BLaER1 (cell line): Measurements from ENCODE around the gene TRIM16.
A peak's percentile ranks its signal among the peaks of the same experiment; 100 is the strongest.
"Not testable (repeated sequence)": the region's sequence is repeated elsewhere in the genome, so short reads cannot be mapped to it uniquely, and the experiment has no call there.

Source experiments
- H3K27ac ChIP-seq: shearing (Covaris generic); formaldehyde crosslinking; 2 replicates; pipeline ENCODE4 v1.8.1; 2022
- H3K27me3 ChIP-seq: shearing (Covaris generic); formaldehyde crosslinking; 2 replicates; pipeline ENCODE4 v1.8.1; 2022
- H3K36me3 ChIP-seq: shearing (Covaris generic); formaldehyde crosslinking; 2 replicates; pipeline ENCODE4 v1.8.1; 2022
- H3K4me1 ChIP-seq: shearing (Covaris generic); formaldehyde crosslinking; 2 replicates; pipeline ENCODE4 v1.8.1; 2022
- H3K4me2 ChIP-seq: shearing (Covaris generic); formaldehyde crosslinking; 2 replicates; pipeline ENCODE4 v1.8.1; 2022
- H3K4me3 ChIP-seq: shearing (Covaris generic); formaldehyde crosslinking; 2 replicates; pipeline ENCODE4 v1.8.1; 2022
- H3K9ac ChIP-seq: shearing (Covaris generic); formaldehyde crosslinking; 2 replicates; pipeline ENCODE4 v1.8.1; 2022
- H3K9me3 ChIP-seq: shearing (Covaris generic); formaldehyde crosslinking; 2 replicates; pipeline ENCODE4 v1.8.1; 2022
- H4K20me1 ChIP-seq: shearing (Covaris generic); formaldehyde crosslinking; 2 replicates; pipeline ENCODE4 v1.8.1; 2022

TRIM16 gene

DNA sequence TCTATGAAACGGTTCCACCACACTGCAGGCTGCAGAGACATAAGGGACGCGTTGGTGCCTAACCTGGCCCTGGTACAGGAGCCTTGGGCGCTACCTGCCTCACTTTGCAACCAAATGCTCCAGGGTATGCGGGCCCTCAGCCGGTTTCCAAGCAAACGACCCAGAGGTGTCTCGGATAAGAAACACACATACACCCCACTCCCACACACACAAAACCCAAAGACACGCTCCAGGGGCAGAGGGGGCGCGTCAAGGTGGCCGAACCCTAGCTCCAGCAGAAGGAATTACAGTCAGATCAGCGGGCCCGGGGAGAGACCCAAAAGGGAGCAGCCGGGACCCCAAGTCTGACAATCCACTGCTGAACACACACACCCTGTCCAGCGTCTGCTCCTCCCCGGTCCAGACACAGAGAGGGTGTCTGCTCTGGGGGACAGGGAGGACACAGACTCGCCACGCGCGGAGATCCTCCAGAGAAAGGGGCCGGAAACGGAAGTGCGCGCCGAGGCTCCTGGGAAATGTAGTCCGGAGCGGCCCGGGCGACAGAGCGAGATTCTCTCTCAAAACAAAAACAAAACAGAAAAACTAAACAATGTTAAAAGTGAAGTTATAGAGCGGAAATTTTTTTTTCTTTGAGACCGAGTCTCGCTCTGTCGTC, at the start of gene TRIM16:
Gene TRIM16 (minus strand): TSS at position 488 of the 655 bp plus-strand sequence. CDS start 32,702 bp downstream, outside the sequence.
- H3K27me3 ChIP-seq, H3K4me1 ChIP-seq, H4K20me1 ChIP-seq, H3K9me3 ChIP-seq, H3K36me3 ChIP-seq: not testable (repeated sequence)
- Histone ChIP-seq H3K4me2 (peak within 1 kb of the TSS; percentile 70), H3K4me3 (peak within 1 kb of the TSS; percentile 70), H3K9ac (peak within 1 kb of the TSS; percentile 79), H3K27ac (peak within 1 kb of the TSS; percentile 67)

DNA sequence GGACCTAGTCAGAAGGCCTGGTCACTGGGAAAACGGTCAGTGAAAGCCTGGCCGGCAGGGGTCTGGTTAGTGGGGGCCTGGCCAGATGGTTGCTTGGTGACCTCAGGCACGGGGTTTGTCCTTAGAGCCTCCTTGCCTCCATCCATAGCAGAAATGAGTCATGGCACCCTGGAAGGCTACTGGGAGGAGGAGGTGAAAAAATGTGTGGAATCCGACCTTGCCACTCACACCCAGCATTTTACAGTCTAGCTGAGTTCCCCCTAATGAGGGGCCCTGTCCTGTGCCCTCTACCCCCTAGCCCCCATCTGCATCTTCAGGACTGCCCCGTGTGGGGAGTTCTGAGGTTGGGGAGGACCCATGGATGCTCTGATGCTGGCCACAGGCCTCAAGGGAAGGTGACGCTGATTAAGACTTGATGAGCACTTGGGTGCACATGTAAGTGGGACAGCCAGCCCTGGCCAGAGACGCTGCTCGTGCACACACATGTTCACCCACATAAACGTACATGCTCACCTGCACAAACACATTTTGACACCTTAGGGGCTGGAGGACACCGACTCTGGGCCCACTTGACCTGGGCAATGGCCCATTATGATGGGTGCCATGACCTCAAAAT, 49.2 kb upstream of the TRIM16 start:
- H3K36me3 ChIP-seq, H3K9ac ChIP-seq, H3K27me3 ChIP-seq, H4K20me1 ChIP-seq, H3K9me3 ChIP-seq, H3K4me2 ChIP-seq, H3K4me1 ChIP-seq, H3K4me3 ChIP-seq, H3K27ac ChIP-seq: not testable (repeated sequence)

DNA sequence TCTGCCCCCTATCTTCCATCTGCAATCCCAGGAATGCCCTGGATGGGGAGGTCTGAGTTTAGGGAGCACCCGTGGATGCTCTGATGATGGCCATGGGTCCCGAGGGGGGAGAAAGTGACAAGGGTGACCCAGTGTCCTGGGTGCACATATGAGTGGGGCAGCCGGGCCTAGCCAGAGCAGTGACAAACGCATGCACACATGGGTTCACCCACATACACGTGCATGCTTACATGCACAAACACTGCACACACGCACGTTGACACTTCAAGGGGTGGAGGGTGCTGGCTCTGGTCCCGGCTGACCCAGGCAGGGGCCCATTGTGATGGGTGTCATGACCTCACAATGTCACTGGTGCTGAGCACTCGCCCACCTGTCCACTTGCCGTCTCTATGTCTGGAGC, 47.8 kb upstream of the TRIM16 start, which contains the start of gene TBC1D26:
Gene TBC1D26 (plus strand): TSS at position 384 of the 400 bp plus-strand sequence. CDS start 3,066 bp downstream, outside the sequence.
- H3K27ac ChIP-seq, H3K36me3 ChIP-seq, H3K4me1 ChIP-seq, H3K9ac ChIP-seq, H4K20me1 ChIP-seq, H3K4me2 ChIP-seq, H3K27me3 ChIP-seq, H3K4me3 ChIP-seq, H3K9me3 ChIP-seq: not testable (repeated sequence)

DNA sequence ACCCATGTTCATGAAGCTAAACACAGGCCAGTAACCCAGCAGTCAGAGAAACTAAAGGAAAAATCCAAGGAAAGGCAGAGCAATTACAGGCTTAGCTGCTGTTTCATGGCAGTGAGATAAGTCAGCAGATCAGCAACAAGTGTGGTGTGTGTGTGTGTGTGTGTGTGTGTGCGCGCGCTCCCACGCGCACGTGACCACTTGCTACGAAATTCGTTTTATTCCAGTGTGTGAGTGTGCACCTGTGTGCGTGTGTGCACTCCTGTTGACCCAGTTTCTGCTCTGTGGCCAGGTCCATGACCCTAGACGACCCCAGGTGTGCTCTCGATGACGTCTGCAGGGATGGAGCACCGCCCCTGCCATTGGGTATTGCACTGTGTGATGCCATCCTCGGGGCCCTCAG, 46.4 kb upstream of the TRIM16 start:
- not testable (repeated sequence) for H3K9me3 ChIP-seq, H3K36me3 ChIP-seq, H3K4me3 ChIP-seq, H3K9ac ChIP-seq, H3K4me2 ChIP-seq, H3K27me3 ChIP-seq, H4K20me1 ChIP-seq, H3K4me1 ChIP-seq, H3K27ac ChIP-seq

DNA sequence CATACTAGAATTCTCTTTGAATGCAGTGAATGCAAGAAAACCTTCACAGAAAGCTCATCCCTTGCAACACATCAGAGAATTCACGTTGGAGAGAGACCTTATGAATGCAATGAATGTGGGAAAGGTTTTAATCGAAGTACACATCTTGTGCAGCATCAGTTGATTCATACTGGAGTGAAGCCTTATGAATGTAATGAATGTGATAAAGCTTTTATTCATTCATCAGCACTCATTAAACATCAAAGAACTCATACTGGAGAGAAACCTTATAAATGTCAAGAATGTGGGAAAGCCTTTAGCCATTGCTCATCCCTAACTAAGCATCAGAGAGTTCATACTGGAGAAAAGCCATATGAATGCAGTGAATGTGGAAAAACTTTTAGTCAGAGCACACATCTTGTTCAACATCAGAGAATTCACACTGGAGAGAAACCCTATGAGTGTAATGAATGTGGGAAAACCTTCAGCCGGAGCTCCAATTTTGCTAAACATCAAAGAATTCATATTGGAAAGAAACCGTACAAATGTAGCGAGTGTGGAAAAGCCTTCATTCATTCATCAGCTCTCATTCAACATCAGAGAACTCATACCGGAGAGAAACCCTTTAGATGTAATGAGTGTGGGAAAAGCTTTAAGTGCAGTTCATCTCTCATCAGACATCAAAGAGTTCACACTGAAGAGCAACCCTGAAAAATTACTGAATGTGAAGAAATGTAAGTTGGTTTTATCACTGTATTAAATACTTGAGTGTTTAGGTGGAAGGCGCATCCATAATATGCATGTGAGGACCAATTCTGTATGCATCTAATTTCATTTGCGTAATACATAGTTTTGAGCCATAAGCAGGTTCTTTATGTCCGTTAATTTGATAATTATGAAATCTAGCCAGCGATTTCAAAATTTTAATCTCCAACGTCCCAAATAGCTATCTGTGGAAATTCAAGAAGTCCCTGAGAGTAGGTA, 32.8 kb upstream of the TRIM16 start:
- H3K9ac ChIP-seq, H3K27ac ChIP-seq, H4K20me1 ChIP-seq, H3K4me2 ChIP-seq, H3K4me1 ChIP-seq, H3K27me3 ChIP-seq: not testable (repeated sequence)
- Histone ChIP-seq H3K36me3 (peaks cover 52% of the 10 kb centered on the region), H3K9me3 (peaks cover 74% of the 10 kb centered on the region), H3K4me3 (0 out of 2 replicates have a peak overlapping the region, but pooled peaks have one; percentile 11)

DNA sequence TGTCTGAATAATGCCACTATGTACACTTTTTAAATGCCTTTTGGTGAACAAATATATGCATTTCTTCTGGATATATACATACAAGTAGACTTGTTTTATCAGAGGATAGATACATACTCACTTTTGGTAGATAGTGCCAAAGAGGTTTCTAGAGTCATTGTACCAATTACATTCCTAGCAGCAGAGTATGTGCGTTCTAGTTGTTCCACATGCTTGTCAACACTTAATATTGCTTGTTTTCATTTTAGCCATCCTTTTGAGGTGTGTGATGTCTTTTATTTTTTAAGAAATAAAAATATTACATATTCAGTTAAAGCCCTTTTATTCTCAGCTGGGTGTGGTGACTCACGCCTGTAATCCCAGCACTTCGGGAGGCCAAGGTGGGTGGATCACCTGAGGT, 24.8 kb upstream of the TRIM16 start:
- not testable (repeated sequence) for H3K27ac ChIP-seq, H3K27me3 ChIP-seq, H4K20me1 ChIP-seq, H3K4me1 ChIP-seq, H3K4me2 ChIP-seq, H3K9ac ChIP-seq, H3K4me3 ChIP-seq
- peaks cover 88% of the 10 kb centered on the region for H3K9me3 ChIP-seq
- peaks cover 79% of the 10 kb centered on the region for H3K36me3 ChIP-seq

DNA sequence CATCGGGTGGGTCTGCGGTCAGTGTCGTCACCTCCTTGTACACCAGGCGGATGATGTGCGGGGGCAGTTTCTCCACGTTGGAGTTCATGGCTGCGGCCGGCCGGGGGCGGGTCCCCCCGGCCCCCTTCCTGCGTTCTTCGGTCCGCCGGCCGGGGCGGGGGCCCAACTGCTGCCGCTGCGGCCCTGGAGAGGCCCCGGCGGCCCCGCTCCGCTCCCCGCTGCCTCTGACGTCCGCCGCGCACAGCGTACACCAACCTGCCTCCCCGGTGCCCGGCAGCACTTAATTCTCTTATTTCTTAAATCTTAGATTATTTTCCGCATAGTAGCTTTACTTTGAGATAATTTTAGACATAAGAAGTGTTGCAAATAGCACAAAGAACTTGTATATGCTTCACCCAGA, 20.7 kb upstream of the TRIM16 start:
- not testable (repeated sequence) for H3K4me1 ChIP-seq, H4K20me1 ChIP-seq, H3K4me2 ChIP-seq, H3K9ac ChIP-seq, H3K27me3 ChIP-seq, H3K27ac ChIP-seq, H3K4me3 ChIP-seq
- peaks cover 72% of the 10 kb centered on the region for H3K9me3 ChIP-seq
- peaks cover 74% of the 10 kb centered on the region for H3K36me3 ChIP-seq

DNA sequence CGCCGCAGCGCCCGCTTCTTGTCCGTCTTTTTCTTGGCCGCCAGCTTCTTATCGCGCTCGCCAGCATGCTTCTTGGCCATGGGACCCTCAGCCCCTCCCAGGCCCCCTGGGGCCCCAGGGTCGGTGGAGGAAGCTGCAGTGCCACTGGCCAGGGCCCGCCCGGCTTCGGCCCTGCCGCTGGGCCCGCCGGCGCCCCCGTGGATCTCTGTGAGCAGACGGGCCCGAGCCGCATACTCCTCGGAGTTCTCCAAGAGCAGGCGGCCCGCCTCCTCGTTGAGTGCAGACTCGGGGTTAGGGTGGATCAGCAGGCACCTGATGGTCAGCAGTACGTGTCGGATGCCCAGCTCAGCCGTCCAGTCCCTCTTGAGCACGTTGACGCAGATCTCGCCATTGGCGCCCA, 20.1 kb upstream of the TRIM16 start:
- Histone ChIP-seq H3K36me3 (peaks cover 73% of the 10 kb centered on the region), H3K9me3 (peaks cover 71% of the 10 kb centered on the region)
- not testable (repeated sequence) for H3K9ac ChIP-seq, H3K27me3 ChIP-seq, H3K4me3 ChIP-seq, H3K27ac ChIP-seq, H3K4me2 ChIP-seq, H3K4me1 ChIP-seq, H4K20me1 ChIP-seq

DNA sequence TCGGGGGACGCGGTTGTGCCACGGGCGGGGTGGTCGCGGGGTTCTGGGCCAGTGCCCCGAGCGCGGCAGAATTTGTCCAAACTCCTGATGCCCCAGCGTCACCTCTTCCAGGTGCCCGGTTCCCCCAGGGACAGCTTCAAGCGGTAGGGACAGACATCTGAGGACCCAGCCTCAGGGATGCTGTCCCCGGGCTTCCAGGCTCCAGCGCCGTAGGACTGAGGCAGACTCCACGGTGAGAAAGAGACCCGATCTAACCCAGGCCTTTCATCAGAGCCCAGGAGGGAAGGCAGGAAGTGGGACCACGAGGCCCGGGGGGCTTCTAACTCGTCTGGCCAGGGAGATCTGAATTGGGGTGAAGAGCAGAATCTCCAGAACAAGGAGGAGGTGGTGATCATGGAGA, 15.8 kb upstream of the TRIM16 start:
- H3K9ac ChIP-seq: peak overlapping the region; percentile 80; the same call in 1 of the 2 replicates
- H3K4me1 ChIP-seq, H3K27me3 ChIP-seq, H4K20me1 ChIP-seq: not testable (repeated sequence)
- 0 out of 2 replicates have a peak overlapping the region, but pooled peaks have one; percentile 66 for H3K4me2 ChIP-seq
- H3K4me3 ChIP-seq: peak overlapping the region; percentile 70
- H3K27ac ChIP-seq: peak overlapping the region; percentile 72; the same call in 1 of the 2 replicates
- H3K9me3 ChIP-seq: peaks cover 28% of the 10 kb centered on the region
- H3K36me3 ChIP-seq: peaks cover 30% of the 10 kb centered on the region

DNA sequence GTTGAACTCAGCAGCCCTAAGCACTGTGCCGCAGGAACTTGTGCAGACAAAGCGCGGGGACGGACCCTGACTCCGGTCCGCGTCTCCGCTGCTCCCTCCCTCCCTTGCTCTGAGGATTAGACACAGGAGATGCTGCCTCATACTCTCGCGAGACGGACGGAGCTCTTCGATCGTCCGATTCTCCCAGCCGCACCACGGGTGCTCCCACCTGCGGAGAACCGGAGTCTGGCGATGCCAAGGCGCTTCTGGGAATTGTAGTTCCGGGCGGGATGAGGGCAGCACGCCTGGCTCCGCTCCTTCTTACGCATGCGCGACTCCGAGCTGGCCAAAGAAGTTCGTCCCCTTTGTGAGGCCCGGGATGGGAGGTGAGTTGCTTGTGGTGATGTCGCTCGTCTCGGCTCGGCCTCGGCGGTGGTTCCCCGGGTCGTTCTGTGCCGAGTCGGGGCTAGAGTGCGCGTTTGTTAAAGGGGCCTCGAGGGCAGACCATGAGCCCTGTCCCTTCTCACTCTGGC, 15.4 kb upstream of the TRIM16 start, which contains the start of gene ZNF286A:
Gene ZNF286A (plus strand): TSS at position 340 of the 512 bp plus-strand sequence. CDS start 578 bp downstream, outside the sequence.
- H3K9me3 ChIP-seq: peaks cover 24% of the 10 kb centered on the region
- not testable (repeated sequence) for H4K20me1 ChIP-seq, H3K4me1 ChIP-seq, H3K27me3 ChIP-seq
- H3K9ac ChIP-seq: peak within 1 kb of the TSS; percentile 80
- H3K27ac ChIP-seq: peak within 1 kb of the TSS; percentile 72; the same call in 1 of the 2 replicates
- H3K4me3 ChIP-seq: peak within 1 kb of the TSS; percentile 70
- H3K4me2 ChIP-seq: peak within 1 kb of the TSS; percentile 66
- peaks cover 26% of the 10 kb centered on the region for H3K36me3 ChIP-seq

DNA sequence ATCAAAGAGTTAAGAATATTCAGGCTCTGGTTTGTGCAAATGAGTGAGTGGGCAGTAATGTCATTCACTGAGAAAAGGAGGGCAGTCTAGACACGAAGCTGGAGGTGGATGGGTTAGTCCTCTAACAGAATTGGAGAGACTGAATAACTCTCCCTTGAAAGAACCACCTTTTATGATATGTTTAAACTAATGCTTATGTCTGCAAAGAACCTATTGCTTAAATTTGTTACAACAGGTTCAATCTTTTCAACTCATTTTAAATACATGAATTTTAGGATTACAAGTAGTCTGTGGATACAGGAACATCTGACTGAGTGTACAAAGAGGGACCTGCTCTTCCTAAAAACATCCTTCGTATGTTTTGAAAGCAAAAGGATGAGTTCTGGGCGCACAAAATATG, 14.9 kb upstream of the TRIM16 start:
- Histone ChIP-seq H3K9ac (peak overlapping the region; percentile 80), H3K27ac (peak overlapping the region; percentile 51; the same call in 1 of the 2 replicates)

DNA sequence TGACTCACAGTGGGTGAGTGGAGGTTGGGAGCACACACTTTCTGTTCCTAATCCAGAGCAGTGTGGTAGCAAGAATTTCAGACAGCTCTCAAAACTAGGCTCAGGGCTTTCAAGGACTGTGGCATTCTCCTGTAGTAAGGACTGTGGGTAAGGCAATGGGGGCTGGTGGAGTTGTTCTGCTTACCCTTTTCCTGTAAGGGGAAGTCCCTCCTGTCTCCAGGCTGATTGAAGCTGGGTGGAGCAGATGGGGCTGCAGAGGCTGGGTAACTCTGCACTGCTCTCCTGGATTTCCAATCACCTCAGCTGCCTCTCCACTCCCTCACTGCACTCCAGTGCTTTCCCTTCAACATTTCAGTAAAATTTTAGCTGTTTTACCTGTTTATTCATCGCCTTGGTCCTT, 3.4 kb upstream of the TRIM16 start:
- H3K9me3 ChIP-seq, H3K36me3 ChIP-seq, H3K9ac ChIP-seq: not testable (repeated sequence)

More for the DNA sequence above, 14.9 kb upstream of the TRIM16 start:
- H3K9me3 ChIP-seq: peaks cover 19% of the 10 kb centered on the region
- peaks cover 21% of the 10 kb centered on the region for H3K36me3 ChIP-seq
- not testable (repeated sequence) for H3K27me3 ChIP-seq, H4K20me1 ChIP-seq, H3K4me1 ChIP-seq
- peak overlapping the region; percentile 70 for H3K4me3 ChIP-seq
- H3K4me2 ChIP-seq: peak overlapping the region; percentile 66

DNA sequence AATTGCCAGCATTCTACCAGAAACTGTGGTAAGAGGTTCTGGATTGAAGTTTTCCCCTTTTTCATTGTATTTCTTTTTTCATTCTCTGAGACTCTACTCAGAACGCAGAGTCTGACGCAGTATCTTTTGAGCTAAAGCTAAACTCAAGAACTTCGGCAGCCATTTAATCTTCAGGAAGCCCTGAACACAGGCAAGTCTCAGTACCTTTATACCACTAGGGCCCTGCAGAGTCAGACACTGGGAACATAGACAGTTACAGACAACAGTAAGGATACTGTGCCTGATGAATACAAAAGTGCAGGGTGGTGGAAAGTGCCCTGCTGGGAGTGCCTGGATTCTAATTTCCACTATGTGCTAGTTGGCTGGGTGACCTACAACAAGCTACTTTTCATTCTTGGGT, 976 bp downstream of the TRIM16 start:
- H3K4me3 ChIP-seq, H3K27ac ChIP-seq, H3K36me3 ChIP-seq, H3K9me3 ChIP-seq, H4K20me1 ChIP-seq, H3K4me1 ChIP-seq, H3K27me3 ChIP-seq, H3K9ac ChIP-seq: not testable (repeated sequence)
- H3K4me2 ChIP-seq: peak overlapping the region; percentile 70

More for the DNA sequence above, 3.4 kb upstream of the TRIM16 start:
- H3K27me3 ChIP-seq, H3K4me1 ChIP-seq, H3K4me2 ChIP-seq, H3K27ac ChIP-seq, H3K4me3 ChIP-seq, H4K20me1 ChIP-seq: not testable (repeated sequence)

DNA sequence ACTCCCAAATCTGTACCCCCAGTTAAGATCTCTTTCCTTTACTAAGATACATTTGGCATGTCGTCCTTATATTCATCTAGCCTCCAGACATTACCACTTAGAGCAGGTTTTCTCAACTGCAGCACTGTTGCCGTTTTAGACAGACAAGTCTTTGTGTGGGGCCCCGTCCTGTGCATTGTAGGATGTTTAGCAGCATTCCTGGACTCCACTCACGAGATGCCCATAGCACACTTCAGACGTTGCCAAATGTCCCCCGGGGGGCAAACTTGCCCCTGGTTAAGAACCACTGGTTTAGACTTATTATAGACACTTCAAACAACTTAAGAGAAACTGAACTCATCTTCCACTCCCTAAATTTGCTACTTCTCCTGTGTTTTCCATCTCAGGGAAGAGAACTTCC, 8.1 kb downstream of the TRIM16 start:
- not testable (repeated sequence) for H4K20me1 ChIP-seq, H3K27ac ChIP-seq, H3K36me3 ChIP-seq, H3K27me3 ChIP-seq, H3K9me3 ChIP-seq, H3K4me3 ChIP-seq, H3K4me1 ChIP-seq, H3K9ac ChIP-seq, H3K4me2 ChIP-seq
